ENCODE data around the gene SMG7.
A peak's percentile ranks its signal among the peaks of the same experiment; 100 is the strongest.

SMG7 gene

GRCh38 chr1:183593356-183593755 is 121.1 kb downstream of the SMG7 start:
- Mint-ChIP-seq H3K4me1 (ENCODE audit: low read depth) (peaks cover 50% of the 10 kb centered on the region), H3K27ac (peak overlapping the region; percentile 43), H3K9me3 (no peaks in the 10 kb centered on the region), H3K4me3 (no peak overlapping the region), H3K27me3 (peaks cover 3% of the 10 kb centered on the region), H3K36me3 (ENCODE audit: low read depth) (no peaks in the 10 kb centered on the region)

DNA sequence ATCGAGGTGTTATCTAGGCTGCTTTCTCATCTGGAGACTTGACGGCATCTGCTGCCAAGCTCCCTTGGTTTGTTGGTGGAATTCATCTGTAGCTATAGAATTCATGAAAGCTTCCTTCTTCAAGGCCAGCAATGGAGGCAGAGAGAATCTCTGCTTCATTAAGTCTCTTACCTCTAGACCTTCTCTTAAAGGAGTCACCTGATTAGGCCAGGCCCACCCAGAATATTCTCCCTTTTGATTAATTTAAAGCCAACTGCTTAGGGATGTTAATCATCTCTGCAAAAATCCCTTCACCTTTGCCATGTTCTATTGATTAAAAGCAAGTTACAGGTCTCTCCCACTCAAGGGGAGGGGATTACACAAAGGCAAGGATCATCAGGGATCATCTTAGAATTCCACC is 123.2 kb downstream of the SMG7 start:
- no peaks in the 10 kb centered on the region for H3K9me3 Mint-ChIP-seq
- no peak overlapping the region for H3K27ac Mint-ChIP-seq
- H3K4me3 Mint-ChIP-seq = no peak overlapping the region
- H3K36me3 Mint-ChIP-seq (ENCODE audit: low read depth) = no peaks in the 10 kb centered on the region
- peaks cover 36% of the 10 kb centered on the region for H3K4me1 Mint-ChIP-seq (ENCODE audit: low read depth)
- peaks cover 3% of the 10 kb centered on the region for H3K27me3 Mint-ChIP-seq

- Mint-ChIP-seq H3K27ac (no peak overlapping the region), H3K4me1 (ENCODE audit: low read depth) (peaks cover 26% of the 10 kb centered on the region), H3K9me3 (no peaks in the 10 kb centered on the region), H3K27me3 (peaks cover 3% of the 10 kb centered on the region), H3K4me3 (no peak overlapping the region), H3K36me3 (ENCODE audit: low read depth) (no peaks in the 10 kb centered on the region)
Observed at GRCh38 chr1:183596500-183596899, 124.2 kb downstream of the SMG7 start.

DNA sequence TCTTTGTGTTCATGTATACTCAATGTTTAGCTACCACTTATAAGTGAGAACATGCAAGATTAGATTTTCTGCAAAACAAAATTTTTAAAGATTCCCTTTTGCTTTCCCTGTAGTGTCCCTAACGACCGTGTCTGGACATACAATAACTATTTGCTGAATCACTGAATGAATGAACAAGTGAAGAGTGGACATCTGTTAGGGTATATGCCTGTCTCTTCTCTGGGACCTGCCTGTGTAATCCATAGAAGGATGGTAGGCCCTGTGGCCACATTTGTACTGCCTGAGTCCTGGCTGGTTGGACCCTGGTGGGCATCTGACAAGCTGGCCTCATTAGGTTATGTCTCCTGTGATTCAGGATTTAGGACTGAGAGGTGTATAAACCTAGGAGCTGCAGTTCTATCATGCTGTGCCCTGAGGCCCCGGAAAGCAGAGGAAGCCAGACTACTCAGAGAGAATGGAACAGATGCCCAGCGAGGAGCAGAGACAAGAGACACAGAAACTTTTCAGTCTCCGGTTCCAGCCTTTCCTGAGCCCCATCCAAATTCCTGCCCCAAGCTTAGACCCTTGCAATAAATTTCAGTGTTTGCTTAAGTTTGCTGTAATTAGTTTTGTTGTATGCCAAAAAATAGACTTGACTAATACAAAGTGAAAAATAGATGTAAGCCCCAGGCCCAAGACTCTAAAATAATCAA is 125.5 kb downstream of the SMG7 start:
- no peak overlapping the region for H3K4me3 Mint-ChIP-seq
- H3K27me3 Mint-ChIP-seq = peaks cover 3% of the 10 kb centered on the region
- H3K4me1 Mint-ChIP-seq (ENCODE audit: low read depth) = peaks cover 14% of the 10 kb centered on the region
- H3K9me3 Mint-ChIP-seq = no peaks in the 10 kb centered on the region
- H3K36me3 Mint-ChIP-seq (ENCODE audit: low read depth) = no peaks in the 10 kb centered on the region
- no peak overlapping the region for H3K27ac Mint-ChIP-seq

GRCh38 chr1:183598386-183598785 is 126.1 kb downstream of the SMG7 start:
- Mint-ChIP-seq H3K27me3 (no peaks in the 10 kb centered on the region), H3K4me1 (ENCODE audit: low read depth) (peaks cover 8% of the 10 kb centered on the region), H3K36me3 (ENCODE audit: low read depth) (no peaks in the 10 kb centered on the region), H3K9me3 (no peaks in the 10 kb centered on the region), H3K27ac (no peak overlapping the region), H3K4me3 (no peak overlapping the region)

GRCh38 chr1:183600136-183600535 is 127.8 kb downstream of the SMG7 start:
- Mint-ChIP-seq H3K36me3 (ENCODE audit: low read depth) (no peaks in the 10 kb centered on the region), H3K27ac (no peak overlapping the region), H3K4me1 (ENCODE audit: low read depth) (peaks cover 10% of the 10 kb centered on the region), H3K9me3 (no peaks in the 10 kb centered on the region), H3K27me3 (no peaks in the 10 kb centered on the region), H3K4me3 (no peak overlapping the region)

DNA sequence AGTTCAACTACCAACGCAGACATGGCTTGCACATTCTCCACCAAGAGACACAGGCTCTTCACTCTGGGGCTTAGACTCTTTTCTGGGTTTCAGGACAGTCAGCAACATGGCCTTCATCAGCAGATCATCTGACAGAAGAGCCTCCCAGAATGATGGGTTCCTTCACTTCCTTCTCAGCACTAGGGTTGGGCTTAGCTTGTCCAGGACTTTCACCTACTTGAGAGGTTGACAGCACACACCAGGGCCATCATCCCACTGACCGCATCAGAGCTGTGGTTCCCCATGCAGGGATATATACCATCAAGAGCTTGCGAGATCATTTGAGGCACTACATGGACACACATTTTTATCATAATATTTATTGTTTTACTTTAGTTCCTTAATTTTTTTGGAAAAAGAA is 128.3 kb downstream of the SMG7 start:
- no peaks in the 10 kb centered on the region for H3K36me3 Mint-ChIP-seq (ENCODE audit: low read depth)
- no peaks in the 10 kb centered on the region for H3K9me3 Mint-ChIP-seq
- no peak overlapping the region for H3K4me3 Mint-ChIP-seq
- H3K27ac Mint-ChIP-seq = no peak overlapping the region
- peaks cover 10% of the 10 kb centered on the region for H3K4me1 Mint-ChIP-seq (ENCODE audit: low read depth)
- H3K27me3 Mint-ChIP-seq = no peaks in the 10 kb centered on the region

DNA sequence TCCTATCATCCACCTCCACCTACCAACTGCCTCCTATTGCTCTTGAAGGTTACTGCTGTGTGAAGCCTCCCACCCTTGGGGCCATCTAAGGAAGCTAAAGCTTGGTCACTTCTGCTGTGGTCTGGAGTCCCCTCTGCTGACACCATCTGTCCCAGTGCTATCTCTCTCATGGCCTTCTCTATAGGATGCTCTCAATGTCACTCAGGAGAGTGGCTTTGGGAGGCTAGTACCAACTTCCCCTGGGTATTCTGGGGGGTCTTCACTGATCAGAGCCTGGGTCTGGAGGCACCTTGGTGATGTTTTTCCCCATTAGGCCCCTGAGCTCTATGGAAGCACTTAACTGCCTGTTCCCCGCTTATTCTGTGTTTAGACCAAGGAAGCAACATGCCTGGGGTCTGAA is 130.2 kb downstream of the SMG7 start:
- Mint-ChIP-seq H3K4me1 (ENCODE audit: low read depth) (peaks cover 12% of the 10 kb centered on the region), H3K9me3 (no peaks in the 10 kb centered on the region), H3K4me3 (no peak overlapping the region), H3K27me3 (no peaks in the 10 kb centered on the region), H3K27ac (no peak overlapping the region), H3K36me3 (ENCODE audit: low read depth) (no peaks in the 10 kb centered on the region)

Measured in stimulated activated naive CD8-positive, alpha-beta T cell treated with anti-CD3 and anti-CD28 coated beads, Interleukin-15, Interleukin-2, amounts not matched to agents 100 ng/mL and 50 ng/mL, for 24 hours (primary cell).